Trophoblast cell (in vitro differentiated cells and primary cell): Measurements from ENCODE around the gene FCMR.

Experiments used
- DNase-seq, 2 donors: peaks; one replicate each; pipeline ENCODE4 v3.0.0-alpha.2; 2016
- H2AFZ ChIP-seq: 2 replicates; pipeline ENCODE4 v1.6.1; 2013; ENCODE audit warnings: low read length, moderate library complexity, mild to moderate bottlenecking; ENCODE audit not compliant: insufficient read depth, poor library complexity
- H2AK5ac ChIP-seq: 2 replicates; pipeline ENCODE4 v1.6.1; 2013; ENCODE audit warnings: mild to moderate bottlenecking, low read length
- H2BK120ac ChIP-seq: 2 replicates; pipeline ENCODE4 v1.6.1; 2013; ENCODE audit warnings: low read length, mild to moderate bottlenecking, moderate library complexity; ENCODE audit not compliant: insufficient read depth, poor library complexity
- H2BK12ac ChIP-seq: 2 replicates; pipeline ENCODE4 v1.6.1; 2013; ENCODE audit warnings: mild to moderate bottlenecking, low read length, moderate library complexity
- H2BK5ac ChIP-seq: 2 replicates; pipeline ENCODE4 v1.6.1; 2013; ENCODE audit warnings: low read length, low read depth, moderate library complexity, mild to moderate bottlenecking; ENCODE audit not compliant: poor library complexity
- H3K14ac ChIP-seq: 2 replicates; pipeline ENCODE4 v1.6.1; 2013; ENCODE audit warnings: mild to moderate bottlenecking, low read length
- H3K18ac ChIP-seq: 2 replicates; pipeline ENCODE4 v1.6.1; 2013; ENCODE audit warnings: mild to moderate bottlenecking, low read length
- H3K23ac ChIP-seq: 2 replicates; pipeline ENCODE4 v1.6.1; 2013; ENCODE audit warnings: low read length
- H3K27ac ChIP-seq: 2 replicates; pipeline ENCODE4 v1.5.1; 2013; ENCODE audit warnings: low read depth, mild to moderate bottlenecking, inconsistent platforms, low read length, moderate library complexity
- H3K27me3 ChIP-seq: 2 replicates; pipeline ENCODE4 v1.6.1; 2013; ENCODE audit warnings: inconsistent platforms, mild to moderate bottlenecking, low read length, moderate library complexity; ENCODE audit not compliant: insufficient read depth
- H3K36me3 ChIP-seq, 2 experiments: 1 replicate in 1 of 2; 2 replicates in 1 of 2; pipeline ENCODE4 v1.6.1; 2013; ENCODE audit warnings: low read length in 2 of 2, mild to moderate bottlenecking in 2 of 2, moderate library complexity in 1 of 2; ENCODE audit not compliant: insufficient read depth in 2 of 2, control insufficient read depth in 1 of 2
- H3K4ac ChIP-seq: 2 replicates; pipeline ENCODE4 v1.6.1; 2013; ENCODE audit warnings: low read depth, mild to moderate bottlenecking, low read length, moderate library complexity
- H3K4me1 ChIP-seq, 2 experiments: 1 replicate in 1 of 2; 2 replicates in 1 of 2; pipeline ENCODE4 v1.6.1; 2013; ENCODE audit warnings: low read length in 2 of 2, mild to moderate bottlenecking in 2 of 2, moderate library complexity in 1 of 2; ENCODE audit not compliant: insufficient read depth in 2 of 2, control insufficient read depth in 1 of 2
- H3K4me2 ChIP-seq: 2 replicates; pipeline ENCODE4 v1.6.1; 2013; ENCODE audit warnings: inconsistent platforms, mild to moderate bottlenecking, low read length, moderate library complexity
- H3K4me3 ChIP-seq: 2 replicates; pipeline ENCODE4 v1.5.1; 2013; ENCODE audit warnings: mild to moderate bottlenecking, low read depth, low read length, inconsistent platforms
- H3K79me1 ChIP-seq: one replicate; pipeline ENCODE4 v1.6.1; 2013; ENCODE audit warnings: low read length
- H3K79me2 ChIP-seq: 2 replicates; pipeline ENCODE4 v1.6.1; 2013; ENCODE audit warnings: low read length, mild to moderate bottlenecking; ENCODE audit not compliant: control insufficient read depth, insufficient read depth, poor library complexity
- H3K9ac ChIP-seq: 2 replicates; pipeline ENCODE4 v1.6.1; 2013; ENCODE audit warnings: mild to moderate bottlenecking, low read length
- H3K9me3 ChIP-seq: 2 replicates; pipeline ENCODE4 v1.6.1; 2013; ENCODE audit warnings: low read depth, mild to moderate bottlenecking, control low read depth, inconsistent platforms, low read length; ENCODE audit not compliant: insufficient read depth
- H4K12ac ChIP-seq: 2 replicates; pipeline ENCODE4 v1.6.1; 2013; ENCODE audit warnings: low read depth, mild to moderate bottlenecking, low read length, moderate library complexity
- H4K8ac ChIP-seq: 2 replicates; pipeline ENCODE4 v1.6.1; 2013; ENCODE audit warnings: low read depth, mild to moderate bottlenecking, low read length, moderate library complexity
- H4K91ac ChIP-seq: one replicate; pipeline ENCODE4 v1.6.1; 2013; ENCODE audit warnings: low read depth, mild to moderate bottlenecking, low read length, moderate library complexity
- WGBS: extraction: QIAGEN DNeasy Blood & Tissue Kit; methylation state at CpG from one replicate; pipeline ENCODE4 v1.1.7; 2013; ENCODE audit warnings: missing lambda C conversion rate; ENCODE audit not compliant: insufficient read length, insufficient coverage; ENCODE audit errors: extremely low coverage; 5-methylcytosine and 5-hydroxymethylcytosine counted together

The FCMR gene

DNA sequence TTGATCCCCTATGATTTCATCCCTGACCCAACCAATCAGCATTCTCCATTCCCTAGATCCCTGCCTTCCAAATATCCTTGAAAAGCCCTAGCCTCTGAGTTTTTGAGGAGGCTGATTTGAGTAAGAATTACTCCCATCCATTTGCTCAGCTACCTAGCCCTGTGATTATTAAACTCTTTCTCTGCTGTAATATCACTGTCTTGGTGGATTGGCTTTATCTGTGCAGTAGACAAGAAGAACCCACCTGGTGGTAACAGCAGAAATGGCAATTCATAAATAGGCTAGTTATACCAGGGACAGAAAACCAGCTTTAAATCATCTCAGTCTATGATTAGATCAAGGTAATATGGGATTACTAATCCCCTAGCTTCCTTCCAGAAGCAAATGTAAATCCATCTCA lies 43.3 kb downstream of the FCMR start:
- Histone ChIP-seq H3K4me2 (no peak overlapping the region), H4K8ac (no peak overlapping the region), H3K14ac (no peak overlapping the region), H3K4me1 (peaks cover 0 to 2% of the 10 kb centered on the region in 2 experiments), H3K4me3 (no peak overlapping the region), H4K12ac (no peak overlapping the region), H3K9ac (no peak overlapping the region), H3K79me1 (no peaks in the 10 kb centered on the region), H2BK5ac (no peak overlapping the region), H3K23ac (no peak overlapping the region), H3K27me3 (no peaks in the 10 kb centered on the region), H2BK120ac (no peak overlapping the region), H2AK5ac (no peak overlapping the region), H2AFZ (no peak overlapping the region), H3K9me3 (peaks cover 2% of the 10 kb centered on the region), H3K27ac (no peak overlapping the region), H2BK12ac (no peak overlapping the region), H3K79me2 (no peaks in the 10 kb centered on the region), H3K4ac (no peak overlapping the region), H3K18ac (no peak overlapping the region), H4K91ac (no peak overlapping the region), H3K36me3 (no peaks in the 10 kb centered on the region)
- no peak for DNase-seq

DNA sequence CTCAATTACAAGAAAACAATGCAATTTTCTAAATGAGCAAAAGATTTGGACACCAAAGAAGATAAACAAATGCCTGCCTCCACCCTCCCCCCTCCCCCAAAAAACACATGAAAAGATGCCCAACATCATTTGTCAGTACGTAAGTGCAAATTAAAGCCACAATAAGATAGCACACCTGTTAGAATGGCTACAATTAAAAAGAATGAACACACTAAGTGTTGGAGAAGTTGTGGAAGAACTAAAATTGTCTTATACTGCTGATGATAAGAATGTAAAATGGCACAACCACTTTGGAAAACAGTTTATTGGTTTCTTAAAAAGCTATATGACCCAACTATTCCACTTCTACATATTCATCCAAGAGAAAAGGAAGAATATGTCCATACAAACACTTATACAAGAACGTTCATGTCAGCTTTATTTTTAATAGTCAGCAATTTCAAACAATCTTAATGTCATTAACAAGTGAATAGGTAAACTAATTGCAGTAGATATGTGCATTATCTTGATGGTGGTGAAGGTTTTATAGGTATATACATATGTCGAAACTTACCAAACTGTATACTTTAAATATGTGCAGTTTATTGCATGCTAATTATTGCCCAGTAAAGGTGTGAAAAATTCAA lies 45.9 kb downstream of the FCMR start:
- Histone ChIP-seq H3K18ac (no peak overlapping the region), H3K27me3 (no peaks in the 10 kb centered on the region)
- WGBS: no CpG with 5 or more reads among the region's 3 CpGs

DNA sequence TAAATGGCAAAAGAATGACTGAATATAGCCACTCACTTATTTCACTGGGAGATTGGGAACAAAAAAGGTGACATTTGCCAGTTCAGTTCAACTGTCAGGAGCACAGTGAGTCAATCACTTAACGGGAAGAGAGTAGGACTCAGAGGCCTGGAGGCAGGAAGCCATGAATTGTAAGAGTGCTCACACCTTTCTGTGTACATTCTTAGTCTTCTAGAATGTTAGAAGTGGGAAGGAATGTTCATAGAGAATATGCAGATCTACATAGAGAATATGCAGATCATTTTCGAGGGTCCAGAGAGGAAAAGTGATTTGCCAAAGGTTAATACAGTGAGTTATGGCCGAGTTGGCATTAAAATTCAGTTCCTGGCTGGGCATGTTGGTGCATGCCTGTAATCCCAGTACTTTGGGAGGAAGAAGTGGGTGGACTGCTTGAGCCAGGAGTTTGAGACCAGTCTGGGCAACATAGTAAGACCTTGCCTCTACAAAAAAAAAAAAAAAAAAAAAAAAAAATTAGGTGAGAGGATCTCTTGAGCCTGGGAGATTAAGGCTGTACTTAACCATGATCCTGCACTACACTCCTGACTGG lies 48.0 kb downstream of the FCMR start:
- Histone ChIP-seq H3K36me3 (no peaks in the 10 kb centered on the region), H3K23ac (no peak overlapping the region), H2BK12ac (no peak overlapping the region), H3K4me2 (no peak overlapping the region), H4K12ac (no peak overlapping the region), H3K9ac (no peak overlapping the region), H2AFZ (no peak overlapping the region), H3K4me3 (no peak overlapping the region), H3K4me1 (peaks cover 0 to 2% of the 10 kb centered on the region in 2 experiments), H4K8ac (no peak overlapping the region), H3K14ac (no peak overlapping the region), H2BK120ac (no peak overlapping the region), H3K79me1 (no peaks in the 10 kb centered on the region), H3K27me3 (no peaks in the 10 kb centered on the region), H3K27ac (no peak overlapping the region), H3K18ac (no peak overlapping the region), H2AK5ac (no peak overlapping the region), H3K79me2 (no peaks in the 10 kb centered on the region), H2BK5ac (no peak overlapping the region), H3K4ac (no peak overlapping the region), H3K9me3 (peaks cover 3% of the 10 kb centered on the region), H4K91ac (no peak overlapping the region)
- no peak for DNase-seq
- no CpG with 5 or more reads among the region's 3 CpGs for WGBS

More for the DNA sequence above, 45.9 kb downstream of the FCMR start:
- H3K36me3 ChIP-seq: no peaks in the 10 kb centered on the region
- no peak overlapping the region for H3K4me3 ChIP-seq
- H2BK5ac ChIP-seq: no peak overlapping the region
- no peak overlapping the region for H2BK12ac ChIP-seq
- H4K8ac ChIP-seq: no peak overlapping the region
- no peak overlapping the region for H4K91ac ChIP-seq
- H3K14ac ChIP-seq: no peak overlapping the region
- no peak overlapping the region for H3K9ac ChIP-seq
- peaks cover 2% of the 10 kb centered on the region for H3K9me3 ChIP-seq
- H2AFZ ChIP-seq: no peak overlapping the region
- H3K4me2 ChIP-seq: no peak overlapping the region
- no peak for DNase-seq
- no peaks in the 10 kb centered on the region for H3K79me2 ChIP-seq
- no peak overlapping the region for H3K27ac ChIP-seq
- no peak overlapping the region for H4K12ac ChIP-seq
- no peaks in the 10 kb centered on the region for H3K79me1 ChIP-seq
- H2BK120ac ChIP-seq: no peak overlapping the region
- peaks cover 0 to 2% of the 10 kb centered on the region in 2 experiments for H3K4me1 ChIP-seq
- no peak overlapping the region for H3K23ac ChIP-seq
- H2AK5ac ChIP-seq: no peak overlapping the region
- H3K4ac ChIP-seq: no peak overlapping the region

DNA sequence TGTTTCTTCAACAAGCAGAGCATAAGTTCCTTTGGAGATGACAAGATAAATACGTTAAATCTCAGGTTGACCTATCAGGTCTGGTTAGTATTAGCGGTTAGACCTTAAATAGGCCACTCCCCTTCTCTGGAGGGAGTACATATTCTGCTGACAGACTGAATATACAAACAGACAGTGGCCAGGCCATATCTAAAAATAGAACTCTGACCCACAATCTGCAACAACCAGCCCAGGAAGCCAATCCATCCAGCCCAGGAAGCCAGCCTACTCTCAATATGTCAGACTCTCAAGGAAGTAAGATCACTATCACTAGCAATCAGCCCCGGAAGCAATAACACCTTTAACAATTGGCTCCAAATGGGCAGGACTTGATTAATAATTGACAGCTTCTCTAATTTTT lies 49.6 kb downstream of the FCMR start:
- H2AK5ac ChIP-seq: no peak overlapping the region
- H3K14ac ChIP-seq: no peak overlapping the region
- H3K4me1 ChIP-seq: peaks cover 0 to 2% of the 10 kb centered on the region in 2 experiments

More for the DNA sequence above, 49.6 kb downstream of the FCMR start:
- no peak overlapping the region for H3K23ac ChIP-seq
- DNase-seq: no peak
- no CpG with 5 or more reads among the region's 3 CpGs for WGBS
- H4K91ac ChIP-seq: no peak overlapping the region
- H3K27me3 ChIP-seq: no peaks in the 10 kb centered on the region
- no peak overlapping the region for H3K4me2 ChIP-seq
- peaks cover 1% of the 10 kb centered on the region for H3K9me3 ChIP-seq
- no peak overlapping the region for H2BK12ac ChIP-seq
- no peak overlapping the region for H3K18ac ChIP-seq
- H2BK5ac ChIP-seq: no peak overlapping the region
- no peak overlapping the region for H2AFZ ChIP-seq
- H3K79me1 ChIP-seq: no peaks in the 10 kb centered on the region
- H3K4ac ChIP-seq: no peak overlapping the region
- H3K9ac ChIP-seq: no peak overlapping the region
- no peaks in the 10 kb centered on the region for H3K36me3 ChIP-seq
- H3K27ac ChIP-seq: no peak overlapping the region
- no peak overlapping the region for H3K4me3 ChIP-seq
- H2BK120ac ChIP-seq: no peak overlapping the region
- no peak overlapping the region for H4K12ac ChIP-seq
- H4K8ac ChIP-seq: no peak overlapping the region
- H3K79me2 ChIP-seq: no peaks in the 10 kb centered on the region
